ENCODE measurements around the gene SPECC1.
"Not testable (repeated sequence)": the region's sequence is repeated elsewhere in the genome, so short reads cannot be mapped to it uniquely, and the experiment has no call there.

SPECC1 gene

DNA sequence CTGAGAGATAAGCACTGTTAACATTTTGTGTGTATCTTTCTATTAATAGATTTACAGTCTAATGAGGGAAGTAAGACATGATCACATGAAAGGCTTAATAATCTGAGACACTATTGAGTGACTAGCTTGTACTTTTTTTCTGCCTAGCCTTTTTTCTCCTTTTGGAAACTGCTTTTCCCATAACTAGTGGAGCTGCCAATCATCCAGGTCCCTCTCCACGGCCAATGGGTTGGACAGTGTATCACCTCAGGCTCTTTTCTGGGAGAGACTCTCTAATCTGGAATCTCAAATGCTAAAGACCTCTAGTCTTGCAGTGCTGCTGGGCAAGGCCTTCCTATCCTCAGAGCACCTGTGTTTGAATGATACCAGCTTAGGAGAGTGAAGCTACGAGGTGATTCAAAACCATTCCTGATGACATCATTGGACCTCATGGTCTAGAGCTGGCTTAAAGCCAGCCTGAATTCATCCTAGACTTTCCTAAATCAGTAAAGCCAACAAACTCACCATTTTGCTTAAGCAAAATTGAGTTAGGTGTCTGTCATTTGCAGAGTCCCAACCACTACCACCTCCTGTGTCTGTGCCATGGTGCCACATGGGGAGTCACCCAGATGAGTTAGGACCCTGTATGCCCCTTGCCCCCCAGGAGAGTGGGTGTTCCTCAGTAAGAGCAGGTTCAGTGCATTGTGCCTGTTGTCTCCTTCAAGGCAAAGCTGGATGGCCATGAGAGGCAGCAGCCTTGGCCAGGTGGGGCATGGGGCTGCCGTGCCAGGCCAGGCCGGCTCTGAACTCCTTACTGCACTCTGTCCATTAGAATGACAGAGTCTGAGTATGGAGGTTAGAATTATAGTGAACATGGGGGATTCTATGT is 62.9 kb downstream of the SPECC1 start:
- TF ChIP-seq, protein P1, sequence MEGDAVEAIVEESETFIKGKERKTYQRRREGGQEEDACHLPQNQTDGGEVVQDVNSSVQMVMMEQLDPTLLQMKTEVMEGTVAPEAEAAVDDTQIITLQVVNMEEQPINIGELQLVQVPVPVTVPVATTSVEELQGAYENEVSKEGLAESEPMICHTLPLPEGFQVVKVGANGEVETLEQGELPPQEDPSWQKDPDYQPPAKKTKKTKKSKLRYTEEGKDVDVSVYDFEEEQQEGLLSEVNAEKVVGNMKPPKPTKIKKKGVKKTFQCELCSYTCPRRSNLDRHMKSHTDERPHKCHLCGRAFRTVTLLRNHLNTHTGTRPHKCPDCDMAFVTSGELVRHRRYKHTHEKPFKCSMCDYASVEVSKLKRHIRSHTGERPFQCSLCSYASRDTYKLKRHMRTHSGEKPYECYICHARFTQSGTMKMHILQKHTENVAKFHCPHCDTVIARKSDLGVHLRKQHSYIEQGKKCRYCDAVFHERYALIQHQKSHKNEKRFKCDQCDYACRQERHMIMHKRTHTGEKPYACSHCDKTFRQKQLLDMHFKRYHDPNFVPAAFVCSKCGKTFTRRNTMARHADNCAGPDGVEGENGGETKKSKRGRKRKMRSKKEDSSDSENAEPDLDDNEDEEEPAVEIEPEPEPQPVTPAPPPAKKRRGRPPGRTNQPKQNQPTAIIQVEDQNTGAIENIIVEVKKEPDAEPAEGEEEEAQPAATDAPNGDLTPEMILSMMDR (IDR thresholded peaks at IDR 0.05; ENCODE audit: low read depth, low read length), result no peak
- no peaks in the 10 kb centered on the region for H3K27me3 ChIP-seq
- H3K4me1 ChIP-seq, result no peaks in the 10 kb centered on the region
- H3K4me3 ChIP-seq (ENCODE audit: low read depth, low read length), result no peak overlapping the region
- H3K9me3 ChIP-seq, result no peaks in the 10 kb centered on the region
- DNase-seq, result no peak
- H3K36me3 ChIP-seq, result no peaks in the 10 kb centered on the region

DNA sequence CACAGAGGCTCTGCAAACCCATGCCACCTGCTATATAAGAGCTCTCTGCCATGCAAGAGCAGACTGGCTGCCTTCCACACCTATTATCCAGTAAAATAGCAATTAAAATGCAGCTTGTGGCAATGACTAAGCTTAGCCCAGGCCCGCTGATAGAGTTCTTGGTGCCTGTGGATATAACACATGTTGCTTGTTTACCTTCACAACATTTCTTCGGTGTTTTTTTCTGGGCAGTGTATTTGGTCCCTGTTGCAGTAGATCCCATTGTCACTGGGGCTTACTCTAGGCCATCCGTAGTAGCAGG is 63.5 kb downstream of the SPECC1 start:
- no peaks in the 10 kb centered on the region for H3K36me3 ChIP-seq
- H3K4me1 ChIP-seq, result no peaks in the 10 kb centered on the region
- no peak for DNase-seq
- H3K9me3 ChIP-seq, result no peaks in the 10 kb centered on the region
- H3K27me3 ChIP-seq, result no peaks in the 10 kb centered on the region
- TF ChIP-seq, protein P1 (IDR thresholded peaks at IDR 0.05; ENCODE audit: low read depth, low read length), result no peak
- no peak overlapping the region for H3K4me3 ChIP-seq (ENCODE audit: low read depth, low read length)

DNA sequence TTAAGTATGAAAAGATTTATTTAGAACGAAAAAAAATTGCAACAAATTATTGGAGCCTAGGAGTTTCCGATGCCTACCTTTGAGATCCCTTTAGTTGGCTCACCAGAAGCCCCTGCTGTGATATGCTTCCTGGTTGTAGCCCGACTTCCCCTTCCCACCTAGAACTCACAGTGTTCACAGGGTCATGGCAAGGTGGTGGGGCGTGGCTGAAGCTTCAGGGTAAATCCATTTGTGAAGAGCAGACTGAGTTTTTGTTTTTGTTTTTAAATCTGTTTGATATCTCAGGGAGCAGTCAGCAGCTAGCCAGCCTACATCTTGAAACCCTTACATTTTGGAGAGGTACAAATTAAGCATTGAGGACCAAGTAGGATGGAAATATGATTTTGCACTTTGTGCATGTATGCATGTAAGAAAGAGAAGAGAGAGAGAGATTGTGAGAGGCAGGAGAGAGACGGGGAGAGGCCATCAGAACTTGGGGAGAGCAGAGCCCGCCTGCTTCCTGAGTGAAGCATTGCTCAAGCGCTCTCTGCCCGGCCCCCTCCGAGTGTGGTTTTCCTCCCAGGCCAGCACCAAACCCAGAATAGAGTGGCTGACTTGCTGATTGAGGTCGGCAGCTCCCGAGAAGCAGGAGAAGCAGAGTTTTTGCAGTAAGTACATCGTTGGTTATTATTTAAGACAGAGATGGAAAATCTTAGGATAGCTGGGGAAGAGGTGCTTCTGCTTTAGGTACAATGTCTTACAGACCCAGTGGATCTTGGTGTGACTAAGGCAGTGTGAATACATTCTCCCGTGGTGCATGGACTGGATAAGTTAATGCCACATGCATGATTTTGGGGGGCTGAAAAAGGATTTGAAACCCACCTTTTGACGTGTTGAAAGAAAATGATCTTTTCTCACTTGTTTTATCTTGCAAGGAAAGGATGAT is 64.2 kb downstream of the SPECC1 start:
- no peak for DNase-seq
- Histone ChIP-seq H3K9me3 (no peaks in the 10 kb centered on the region), H3K4me1 (no peaks in the 10 kb centered on the region), H3K27me3 (no peaks in the 10 kb centered on the region), H3K36me3 (no peaks in the 10 kb centered on the region), H3K4me3 (ENCODE audit: low read depth, low read length) (no peak overlapping the region)
- TF ChIP-seq, protein P1 (IDR thresholded peaks at IDR 0.05; ENCODE audit: low read depth, low read length), result no peak

DNA sequence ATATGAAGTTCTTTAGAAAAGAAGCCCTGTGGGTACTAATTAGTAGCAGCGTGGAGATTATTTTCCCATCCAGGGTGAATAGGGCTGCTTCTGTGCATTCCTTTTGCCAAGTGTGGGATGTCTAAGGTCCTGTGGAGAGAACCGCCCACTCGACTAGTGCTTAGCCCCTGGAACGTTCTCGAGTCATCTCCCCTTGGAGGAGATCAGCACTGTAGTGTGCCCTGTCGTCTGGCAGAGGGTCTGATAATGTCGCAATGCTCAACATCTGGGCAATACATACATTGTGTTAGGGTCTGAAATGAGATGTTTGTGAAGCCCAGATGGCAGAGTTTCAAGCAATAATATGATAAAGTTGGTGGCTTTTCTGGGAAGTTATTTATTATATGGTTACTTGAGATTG is 64.8 kb downstream of the SPECC1 start:
- Histone ChIP-seq H3K4me3 (ENCODE audit: low read depth, low read length) (no peak overlapping the region), H3K4me1 (no peaks in the 10 kb centered on the region), H3K36me3 (no peaks in the 10 kb centered on the region), H3K27me3 (no peaks in the 10 kb centered on the region), H3K9me3 (no peaks in the 10 kb centered on the region)
- no peak for DNase-seq
- TF ChIP-seq, protein P1 (IDR thresholded peaks at IDR 0.05; ENCODE audit: low read depth, low read length), result no peak

DNA sequence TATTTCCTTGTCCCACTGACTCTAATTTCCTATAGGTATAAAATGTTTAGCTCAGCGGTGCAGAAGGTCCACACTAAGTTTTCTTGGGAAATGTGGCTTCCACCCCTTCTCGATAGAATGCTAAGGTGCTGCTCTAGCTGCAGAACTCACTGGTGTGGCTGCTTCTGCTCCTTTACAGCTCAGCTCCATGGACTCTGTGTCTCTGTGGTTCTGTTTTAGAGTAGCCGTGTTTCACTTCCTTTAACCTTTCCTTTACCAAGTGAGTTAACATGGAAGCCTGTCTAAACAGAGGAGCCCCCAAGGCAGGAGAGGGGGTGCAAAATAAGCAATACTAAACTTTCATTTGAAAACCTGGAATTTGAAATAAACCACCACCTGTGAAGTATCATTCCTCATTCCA is 65.3 kb downstream of the SPECC1 start:
- no peaks in the 10 kb centered on the region for H3K4me1 ChIP-seq
- H3K4me3 ChIP-seq (ENCODE audit: low read depth, low read length), result no peak overlapping the region
- no peak for DNase-seq
- TF ChIP-seq, protein P1 (IDR thresholded peaks at IDR 0.05; ENCODE audit: low read depth, low read length), result no peak
- no peaks in the 10 kb centered on the region for H3K9me3 ChIP-seq
- H3K36me3 ChIP-seq, result no peaks in the 10 kb centered on the region
- no peaks in the 10 kb centered on the region for H3K27me3 ChIP-seq

DNA sequence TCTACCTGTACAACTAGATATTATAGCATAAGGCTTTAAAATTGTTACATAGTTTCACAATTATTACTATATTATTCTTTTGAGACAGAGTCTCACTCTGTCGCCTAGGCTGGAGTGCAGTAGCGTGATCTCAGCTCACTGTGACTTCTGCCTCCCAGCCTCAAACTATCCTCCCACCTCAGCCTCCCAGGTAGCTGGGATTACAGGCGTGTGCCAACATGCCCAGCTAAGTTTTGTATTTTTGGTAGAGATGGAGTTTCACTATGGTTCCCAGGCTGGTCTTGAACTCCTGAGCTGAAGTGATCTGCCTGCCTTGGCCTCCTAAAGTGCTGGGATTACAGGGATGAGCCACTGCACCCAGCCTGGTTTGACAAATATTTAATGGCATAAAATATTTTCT is 67.0 kb downstream of the SPECC1 start:
- H3K4me3 ChIP-seq (ENCODE audit: low read depth, low read length); H3K9me3 ChIP-seq; H3K36me3 ChIP-seq; H3K4me1 ChIP-seq; H3K27me3 ChIP-seq; DNase-seq: not testable (repeated sequence)

Data from BE2C (cell line).